Esophagus muscularis mucosa (tissue), 4 donors: ENCODE data around the gene RPL18. TPM values are rescaled to one million over a fixed set of nuclear protein-coding genes. Genes with fewer than 3 reads are reported as not detected.

ENCODE experiments used
- DNase-seq: peaks from one replicate; pipeline ENCODE4 v3.0.0-alpha.2; 2017; ENCODE audit errors: extremely low spot score
- H3K27ac ChIP-seq, 4 donors: fragments of 200-600 bp; sonication (generic); replicated peaks in 1 of 4; 1 replicate in 3 of 4; 2 replicates in 1 of 4; pipeline ENCODE4 v1.5.1; 2016 to 2019; ENCODE audit warnings: mild to moderate bottlenecking in 1 of 4
- H3K27me3 ChIP-seq, 4 donors: fragments of 200-600 bp; sonication (generic); one replicate each; pipeline versions ENCODE4 v1.5.1 to v1.6.0; 2016 to 2019
- H3K36me3 ChIP-seq, 4 donors: fragments of 200-600 bp; sonication (generic); one replicate each; pipeline ENCODE4 v1.5.1; 2016 to 2019
- H3K4me1 ChIP-seq, 4 donors: fragments of 200-600 bp; sonication (generic); one replicate each; pipeline ENCODE4 v1.5.1; 2016 to 2019
- H3K4me3 ChIP-seq, 4 donors: fragments of 200-600 bp; sonication (generic); 1 replicate in 2 of 4; 2 replicates in 2 of 4; pipeline ENCODE4 v1.5.1; 2016 to 2019; ENCODE audit warnings: mild to moderate bottlenecking in 4 of 4, moderate library complexity in 1 of 4
- H3K9me3 ChIP-seq, 4 donors: fragments of 200-600 bp; sonication (generic); 1 replicate in 3 of 4; 2 replicates in 1 of 4; pipeline ENCODE4 v1.5.1; 2016 to 2019
- EP300 ChIP-seq: sonication (generic); formaldehyde crosslinking; IDR thresholded peaks from one replicate; pipeline ENCODE4 v1.6.1; 2017; ENCODE audit warnings: antibody characterized with exemption
- POLR2A ChIP-seq: fragments of 450-650 bp; IDR thresholded peaks from one replicate; pipeline ENCODE4 v1.6.1; 2017; ENCODE audit warnings: antibody characterized with exemption, moderate library complexity, mild to moderate bottlenecking, low read depth
- POLR2AphosphoS5 ChIP-seq, 2 donors: sonication (generic); formaldehyde crosslinking; IDR thresholded peaks; one replicate each; pipeline ENCODE4 v1.6.1; 2017; ENCODE audit warnings: antibody characterized with exemption in 2 of 2
- WGBS: methylation state at CpG from one replicate; pipeline ENCODE4 v1.1.5; 2018; 5-methylcytosine and 5-hydroxymethylcytosine counted together
- intact Hi-C: fragments of 100-400 bp; cut with DNase I; formaldehyde crosslinking; loops from one replicate; pipeline ENCODE4 v1.15.1; 2023
- total RNA-seq, 4 donors: library from RNA; depleted of rRNA; stranded (reverse); fragments of >200 nt; gene quantifications; one replicate each; pipeline versions ENCODE4 v1.1.0 to v1.2.1, GENCODE V29; 2016
- TF ChIP-seq, protein P1 (sequence below), 3 experiments: fragments of 200-600 bp in 2 of 3; fragments of 450-650 bp in 1 of 3; sonication (generic) in 2 of 3; IDR thresholded peaks; one replicate each; pipeline ENCODE4 v1.5.1; 2017 to 2019; ENCODE audit warnings: antibody characterized with exemption in 3 of 3, mild to moderate bottlenecking in 2 of 3, moderate library complexity in 1 of 3

Gene RPL18
- total RNA-seq, 4 donors from 2014 or later, result 1,298 to 2,105 (median 1,742) TPM

DNA sequence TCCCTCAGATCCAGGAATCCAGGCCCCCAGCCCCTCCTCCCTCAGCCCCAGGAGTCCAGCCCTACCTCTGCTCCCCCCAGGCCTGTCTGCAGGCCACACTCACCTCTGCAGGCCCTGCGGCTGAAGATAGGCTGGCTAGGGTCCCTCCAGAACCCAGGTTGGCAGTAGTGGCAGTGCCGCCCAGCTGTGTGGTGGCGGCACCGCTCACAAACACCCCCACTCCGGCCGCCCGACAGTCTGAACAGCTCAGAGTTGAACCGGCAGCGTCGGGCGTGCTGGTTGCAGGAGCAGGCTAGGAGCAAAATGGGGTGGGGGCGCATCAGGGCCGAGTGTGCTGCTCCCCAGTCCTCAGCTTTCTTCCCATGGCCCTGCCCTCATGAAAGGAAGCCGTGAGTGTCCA lies 45.5 kb upstream of the RPL18 start:
- intact Hi-C loops, result no loop called here
- Histone ChIP-seq H3K4me1 (peaks cover 3 to 15% (median 14%) of the 10 kb centered on the region in 4 donors), H3K27me3 (no peaks in the 10 kb centered on the region), H3K36me3 (no peaks in the 10 kb centered on the region), H3K4me3 (no peak overlapping the region), H3K9me3 (no peaks in the 10 kb centered on the region), H3K27ac (no peak overlapping the region)
- no peak for DNase-seq
- TF ChIP-seq EP300, result no peak
- TF ChIP-seq, protein P1, sequence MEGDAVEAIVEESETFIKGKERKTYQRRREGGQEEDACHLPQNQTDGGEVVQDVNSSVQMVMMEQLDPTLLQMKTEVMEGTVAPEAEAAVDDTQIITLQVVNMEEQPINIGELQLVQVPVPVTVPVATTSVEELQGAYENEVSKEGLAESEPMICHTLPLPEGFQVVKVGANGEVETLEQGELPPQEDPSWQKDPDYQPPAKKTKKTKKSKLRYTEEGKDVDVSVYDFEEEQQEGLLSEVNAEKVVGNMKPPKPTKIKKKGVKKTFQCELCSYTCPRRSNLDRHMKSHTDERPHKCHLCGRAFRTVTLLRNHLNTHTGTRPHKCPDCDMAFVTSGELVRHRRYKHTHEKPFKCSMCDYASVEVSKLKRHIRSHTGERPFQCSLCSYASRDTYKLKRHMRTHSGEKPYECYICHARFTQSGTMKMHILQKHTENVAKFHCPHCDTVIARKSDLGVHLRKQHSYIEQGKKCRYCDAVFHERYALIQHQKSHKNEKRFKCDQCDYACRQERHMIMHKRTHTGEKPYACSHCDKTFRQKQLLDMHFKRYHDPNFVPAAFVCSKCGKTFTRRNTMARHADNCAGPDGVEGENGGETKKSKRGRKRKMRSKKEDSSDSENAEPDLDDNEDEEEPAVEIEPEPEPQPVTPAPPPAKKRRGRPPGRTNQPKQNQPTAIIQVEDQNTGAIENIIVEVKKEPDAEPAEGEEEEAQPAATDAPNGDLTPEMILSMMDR (IDR thresholded peaks at IDR 0.05), result no peak
- no peak for TF ChIP-seq POLR2AphosphoS5 (IDR thresholded peaks at IDR 0.05)
- no peak for TF ChIP-seq POLR2A
- WGBS, result 84% methylated on average over 12 of the region's 14 CpGs

DNA sequence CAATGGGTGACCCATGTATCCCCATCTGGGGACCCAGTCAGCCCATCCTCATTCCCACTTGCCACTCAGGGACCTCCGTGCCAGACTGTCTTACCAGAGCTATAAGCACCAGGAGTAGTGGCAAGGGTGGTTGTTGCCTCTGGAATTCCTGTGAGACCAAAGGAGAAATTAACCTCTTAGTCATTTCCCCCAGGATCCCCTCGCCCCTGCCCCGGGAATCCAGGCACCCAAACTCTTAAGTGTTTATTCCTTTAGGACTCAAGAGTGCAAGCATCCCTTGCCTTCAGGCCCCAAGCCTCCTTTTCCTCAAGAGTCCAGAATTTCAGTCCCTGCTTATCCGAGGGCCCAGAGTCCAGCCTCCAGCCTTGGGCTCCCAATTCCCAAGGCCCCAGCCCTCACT lies 44.7 kb upstream of the RPL18 start:
- Histone ChIP-seq H3K36me3 (no peaks in the 10 kb centered on the region), H3K4me1 (peaks cover 3 to 15% (median 14%) of the 10 kb centered on the region in 4 donors), H3K4me3 (no peak overlapping the region), H3K9me3 (no peaks in the 10 kb centered on the region), H3K27me3 (no peaks in the 10 kb centered on the region), H3K27ac (no peak overlapping the region)
- 98% methylated on average over 4 of the region's 4 CpGs for WGBS
- intact Hi-C loops, result no loop called here
- DNase-seq, result no peak
- TF ChIP-seq EP300, result no peak
- TF ChIP-seq, protein P1 (IDR thresholded peaks at IDR 0.05), result no peak
- TF ChIP-seq POLR2AphosphoS5 (IDR thresholded peaks at IDR 0.05), result no peak
- TF ChIP-seq POLR2A, result no peak

DNA sequence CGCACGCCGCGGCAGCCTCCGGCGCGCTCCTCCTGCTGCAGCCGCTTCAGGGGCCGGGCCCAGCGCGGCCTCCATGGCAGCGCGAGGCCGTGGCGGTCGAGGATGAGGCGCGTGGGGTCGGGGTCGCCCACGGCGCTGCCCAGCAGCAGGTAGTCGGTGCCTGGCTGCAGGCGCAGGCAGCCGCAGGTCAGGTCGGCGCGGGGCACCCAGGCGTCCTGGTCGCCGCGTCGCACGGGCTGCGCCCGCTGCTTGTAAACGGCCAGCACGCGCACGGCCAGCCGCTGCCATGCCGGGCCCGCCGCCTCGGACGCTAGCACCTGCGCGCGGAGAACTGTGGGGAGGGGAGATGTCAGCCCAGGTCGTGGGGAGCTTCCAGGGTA lies 42.7 kb upstream of the RPL18 start:
- TF ChIP-seq POLR2A (no peak), EP300 (no peak), POLR2AphosphoS5 (IDR thresholded peaks at IDR 0.05) (no peak)
- TF ChIP-seq, protein P1 (IDR thresholded peaks at IDR 0.05), result no peak
- H3K27ac ChIP-seq, result peak overlapping the region in 1 of 4 donors; percentile 52
- H3K4me3 ChIP-seq, result no peak overlapping the region
- intact Hi-C loops, result no loop called here
- no peaks in the 10 kb centered on the region for H3K27me3 ChIP-seq
- H3K36me3 ChIP-seq, result no peaks in the 10 kb centered on the region
- 92% methylated on average over 43 of the region's 50 CpGs for whole genome bisulfite sequencing
- H3K9me3 ChIP-seq, result no peaks in the 10 kb centered on the region
- peaks cover 3 to 15% (median 14%) of the 10 kb centered on the region in 4 donors for H3K4me1 ChIP-seq
- DNase-seq, result no peak

DNA sequence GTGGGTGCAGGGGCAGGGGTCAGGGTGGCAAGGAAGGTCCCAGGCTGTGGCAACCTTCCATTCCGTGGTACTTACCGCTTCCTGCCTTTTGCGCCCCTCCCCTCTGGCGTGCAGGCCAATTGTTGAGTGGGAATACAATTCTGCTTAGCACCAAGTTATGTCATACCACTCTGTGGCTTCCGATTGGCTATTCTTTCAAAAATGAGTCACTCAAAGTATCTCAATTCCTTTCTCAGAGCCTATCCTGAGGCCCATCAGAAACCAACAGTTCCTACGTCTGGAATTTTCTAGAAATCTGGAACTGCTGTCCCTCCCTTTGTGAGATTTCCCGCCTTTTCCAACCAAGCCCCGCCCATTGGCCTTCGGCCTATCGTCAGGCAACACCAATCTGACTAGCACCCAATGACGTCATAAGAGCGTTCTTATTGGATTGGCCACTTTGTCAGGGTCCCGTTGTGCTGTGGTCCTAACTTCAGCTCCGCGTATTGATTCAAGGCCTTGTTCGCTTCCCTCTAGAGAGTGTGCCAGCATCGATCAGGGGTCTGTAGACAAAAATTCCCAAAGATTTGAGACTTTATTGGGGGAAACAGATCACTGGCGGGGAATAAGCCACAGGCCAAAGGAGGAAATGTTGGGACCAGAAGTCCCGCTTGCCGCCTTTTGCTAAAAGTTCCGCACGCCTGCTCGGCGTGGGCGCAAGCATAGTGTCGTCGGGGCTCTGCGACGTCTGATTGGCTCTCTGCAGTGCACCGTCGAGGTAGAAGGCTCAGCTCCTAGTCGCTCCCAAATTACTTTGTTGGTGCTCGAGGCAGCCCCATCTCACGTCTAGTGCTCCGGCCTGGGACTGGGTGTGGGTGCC lies 42.1 kb upstream of the RPL18 start:
- no peak for TF ChIP-seq POLR2A
- peak in 1 of 2 donors; percentile 23 for TF ChIP-seq POLR2AphosphoS5 (IDR thresholded peaks at IDR 0.05)
- peak overlapping the region in 2 of 4 donors; percentile 8 to 14 for H3K4me3 ChIP-seq
- peak overlapping the region; percentile 32 to 67 (median 46) for H3K27ac ChIP-seq
- H3K27me3 ChIP-seq, result no peaks in the 10 kb centered on the region
- 53% methylated on average over 27 of the region's 35 CpGs for WGBS
- no peaks in the 10 kb centered on the region for H3K36me3 ChIP-seq
- intact Hi-C loops, result no loop called here
- DNase-seq, result peak; percentile 96
- no peaks in the 10 kb centered on the region for H3K9me3 ChIP-seq
- peaks cover 3 to 15% (median 14%) of the 10 kb centered on the region in 4 donors for H3K4me1 ChIP-seq

DNA sequence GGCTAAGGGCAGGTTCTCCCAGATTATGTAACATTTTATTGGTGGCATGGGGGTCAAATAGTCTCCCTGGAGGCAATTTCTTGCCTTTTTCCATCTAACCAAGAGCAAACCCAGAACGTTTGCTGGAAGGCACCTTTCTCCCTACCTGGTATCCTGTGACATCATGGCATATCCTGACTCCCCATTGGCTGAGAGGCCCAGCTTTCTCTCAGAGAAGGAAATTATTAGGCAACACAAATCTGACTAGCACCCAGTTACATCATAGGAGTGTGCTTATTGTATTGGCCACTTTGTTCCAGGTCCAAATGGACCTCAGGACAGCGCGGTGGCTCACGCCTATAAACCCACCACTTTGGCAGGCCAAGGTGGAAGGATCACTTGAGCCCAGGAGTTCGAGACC lies 40.8 kb upstream of the RPL18 start:
- TF ChIP-seq EP300, result no peak
- H3K36me3 ChIP-seq, result no peaks in the 10 kb centered on the region
- WGBS, result 79% methylated on average over 4 of the region's 5 CpGs
- no peak for DNase-seq
- H3K27me3 ChIP-seq, result no peaks in the 10 kb centered on the region
- no peak overlapping the region for H3K4me3 ChIP-seq
- H3K27ac ChIP-seq, result no peak overlapping the region
- H3K4me1 ChIP-seq, result peaks cover 3 to 15% (median 14%) of the 10 kb centered on the region in 4 donors
- intact Hi-C loops, result no loop called here
- H3K9me3 ChIP-seq, result no peaks in the 10 kb centered on the region
